Measurements from ENCODE around the gene CAMTA1. TPM values are rescaled to one million over a fixed set of nuclear protein-coding genes. Genes with fewer than 3 reads are reported as not detected.

The CAMTA1 gene
- total RNA-seq, 2 donors from 2014 or later, result 100 to 102 TPM

- no peak for DNase-seq (ENCODE audit: low spot score)
- Histone ChIP-seq H3K27me3 (replicated peaks; ENCODE audit: insufficient read depth) (no peaks in the 10 kb centered on the region), H3K36me3 (no peaks in the 10 kb centered on the region), H3K27ac (no peak overlapping the region), H3K4me3 (no peak overlapping the region), H3K4me1 (replicated peaks) (no peaks in the 10 kb centered on the region), H3K9me3 (no peaks in the 10 kb centered on the region)
- TF ChIP-seq CTCF (IDR thresholded peaks at IDR 0.05) (no peak), POLR2A (IDR thresholded peaks at IDR 0.05) (no peak), POLR2AphosphoS5 (IDR thresholded peaks at IDR 0.05) (no peak)
- intact Hi-C loops (cut with DNase I), result no loop called here
- WGBS, result 87% methylated on average over 7 of the region's 7 CpGs
These were observed 7.4 kb upstream of the CAMTA1 start for GRCh38 chr1:6777813-6778212.

GRCh38 chr1:6779089-6779805 is 6.0 kb upstream of the CAMTA1 start:
- Histone ChIP-seq H3K4me1 (replicated peaks) (no peaks in the 10 kb centered on the region), H3K36me3 (no peaks in the 10 kb centered on the region), H3K9me3 (no peaks in the 10 kb centered on the region), H3K4me3 (no peak overlapping the region), H3K27me3 (replicated peaks; ENCODE audit: insufficient read depth) (no peaks in the 10 kb centered on the region), H3K27ac (no peak overlapping the region)
- DNase-seq (ENCODE audit: low spot score), result no peak
- 80% methylated on average over 7 of the region's 7 CpGs for WGBS
- intact Hi-C loops (cut with DNase I), result no loop called here
- TF ChIP-seq POLR2A (IDR thresholded peaks at IDR 0.05), result no peak
- TF ChIP-seq CTCF (IDR thresholded peaks at IDR 0.05), result no peak
- no peak for TF ChIP-seq POLR2AphosphoS5 (IDR thresholded peaks at IDR 0.05)

- Histone ChIP-seq H3K36me3 (no peaks in the 10 kb centered on the region), H3K4me3 (no peak overlapping the region), H3K27ac (no peak overlapping the region), H3K27me3 (replicated peaks; ENCODE audit: insufficient read depth) (no peaks in the 10 kb centered on the region), H3K9me3 (no peaks in the 10 kb centered on the region), H3K4me1 (replicated peaks) (peaks cover 5% of the 10 kb centered on the region)
- WGBS, result 100% methylated on average over 6 of the region's 6 CpGs
- DNase-seq (ENCODE audit: low spot score), result no peak
- intact Hi-C loops (cut with DNase I), result loop anchor here (5.0 kb wide), 1 partner anchor 40 kb away; no protein-coding TSS in a partner anchor
- TF ChIP-seq CTCF (IDR thresholded peaks at IDR 0.05) (no peak), POLR2A (IDR thresholded peaks at IDR 0.05) (no peak), POLR2AphosphoS5 (IDR thresholded peaks at IDR 0.05) (no peak)
These were observed 3.1 kb upstream of the CAMTA1 start for GRCh38 chr1:6782151-6782550.

GRCh38 chr1:6783221-6783620 is 2.0 kb upstream of the CAMTA1 start:
- Histone ChIP-seq H3K4me3 (no peak overlapping the region), H3K27me3 (replicated peaks; ENCODE audit: insufficient read depth) (no peaks in the 10 kb centered on the region), H3K9me3 (no peaks in the 10 kb centered on the region), H3K36me3 (no peaks in the 10 kb centered on the region), H3K4me1 (replicated peaks) (peaks cover 5% of the 10 kb centered on the region), H3K27ac (peak overlapping the region in 1 of 2 donors; percentile 99)
- TF ChIP-seq POLR2A (IDR thresholded peaks at IDR 0.05) (no peak), CTCF (IDR thresholded peaks at IDR 0.05) (no peak), POLR2AphosphoS5 (IDR thresholded peaks at IDR 0.05) (no peak)
- WGBS, result 94% methylated on average over 4 of the region's 4 CpGs
- intact Hi-C loops (cut with DNase I), result loop anchor here (5.0 kb wide), 1 partner anchor 41 kb away; no protein-coding TSS in a partner anchor
- no peak for DNase-seq (ENCODE audit: low spot score)

Measured in prostate gland (tissue), 2 donors.